NB4 (cell line): ENCODE results near the gene STK32C.

ENCODE experiments used
- DNase-seq: peaks from one replicate; pipeline ENCODE4 v3.0.0; 2010; ENCODE audit warnings: low read depth
- H3K4me3 ChIP-seq: one replicate; pipeline ENCODE4 v1.5.1; 2011; ENCODE audit warnings: mild to moderate bottlenecking, low read depth, low read length, moderate library complexity
- CTCF ChIP-seq: IDR thresholded peaks from one replicate; pipeline ENCODE4 v1.5.1; 2012; ENCODE audit warnings: low read depth, low read length
- MAX ChIP-seq: IDR thresholded peaks from 2 replicates; pipeline ENCODE4 v1.6.1; 2011; ENCODE audit warnings: low read depth, low read length
- MYC ChIP-seq: IDR thresholded peaks from 2 replicates; pipeline ENCODE4 v1.6.1; 2011; ENCODE audit warnings: low read depth, low read length
- POLR2A ChIP-seq: IDR thresholded peaks from 2 replicates; pipeline ENCODE4 v1.6.1; 2011; ENCODE audit warnings: mild to moderate bottlenecking; ENCODE audit not compliant: insufficient read length; ENCODE audit errors: extremely low read depth

The STK32C gene

GRCh38 chr10:132289439-132289838 is 18.3 kb downstream of the STK32C start:
- H3K4me3 ChIP-seq: no peak overlapping the region
- no peak for TF ChIP-seq MAX
- no peak for TF ChIP-seq POLR2A
- TF ChIP-seq MYC: no peak
- TF ChIP-seq CTCF: no peak
- DNase-seq: no peak

DNA sequence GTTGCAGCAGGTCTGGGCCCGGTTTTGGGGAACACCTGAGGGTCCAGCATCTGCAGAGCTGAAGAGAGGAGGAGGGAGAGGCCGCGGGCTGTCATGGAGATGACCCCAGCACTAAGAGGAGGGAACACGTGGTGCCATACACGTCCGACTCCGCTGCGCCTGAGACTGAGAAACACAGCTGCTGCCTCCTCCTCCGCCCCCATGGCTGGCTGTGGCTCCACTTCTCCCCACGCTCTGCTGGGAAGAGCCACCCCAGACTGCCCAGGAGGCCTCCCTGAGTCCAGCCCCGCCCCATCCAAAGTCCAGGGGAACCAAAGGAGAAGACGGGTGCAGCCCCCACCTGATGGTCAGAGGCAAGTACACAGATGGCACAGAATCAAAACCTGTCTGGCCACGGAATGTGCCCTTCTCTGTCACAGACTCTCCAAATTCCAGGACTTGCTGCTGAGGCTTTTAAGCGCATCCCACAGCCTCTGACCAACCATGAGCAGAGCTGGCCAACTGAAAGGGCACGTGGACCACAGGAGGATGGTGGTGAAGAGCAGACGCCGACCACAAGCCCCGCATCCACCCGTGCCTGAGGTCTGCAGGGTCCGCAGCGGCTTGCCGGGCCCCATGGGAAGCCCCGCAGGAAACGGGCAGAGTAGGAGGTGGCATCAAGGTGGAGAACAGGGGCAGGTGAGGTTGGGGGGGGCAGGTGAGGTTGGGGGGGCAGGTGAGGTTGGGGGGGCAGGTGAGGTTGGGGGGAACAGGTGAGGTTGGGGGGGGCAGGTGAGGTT is 24.0 kb downstream of the STK32C start:
- TF ChIP-seq CTCF: no peak
- no peak for TF ChIP-seq MYC
- no peak for DNase-seq
- no peak overlapping the region for H3K4me3 ChIP-seq

- DNase-seq: no peak
- H3K4me3 ChIP-seq: no peak overlapping the region
- TF ChIP-seq POLR2A (no peak), MAX (no peak), MYC (no peak), CTCF (no peak)
These were observed 24.8 kb downstream of the STK32C start for GRCh38 chr10:132282667-132283603.

DNA sequence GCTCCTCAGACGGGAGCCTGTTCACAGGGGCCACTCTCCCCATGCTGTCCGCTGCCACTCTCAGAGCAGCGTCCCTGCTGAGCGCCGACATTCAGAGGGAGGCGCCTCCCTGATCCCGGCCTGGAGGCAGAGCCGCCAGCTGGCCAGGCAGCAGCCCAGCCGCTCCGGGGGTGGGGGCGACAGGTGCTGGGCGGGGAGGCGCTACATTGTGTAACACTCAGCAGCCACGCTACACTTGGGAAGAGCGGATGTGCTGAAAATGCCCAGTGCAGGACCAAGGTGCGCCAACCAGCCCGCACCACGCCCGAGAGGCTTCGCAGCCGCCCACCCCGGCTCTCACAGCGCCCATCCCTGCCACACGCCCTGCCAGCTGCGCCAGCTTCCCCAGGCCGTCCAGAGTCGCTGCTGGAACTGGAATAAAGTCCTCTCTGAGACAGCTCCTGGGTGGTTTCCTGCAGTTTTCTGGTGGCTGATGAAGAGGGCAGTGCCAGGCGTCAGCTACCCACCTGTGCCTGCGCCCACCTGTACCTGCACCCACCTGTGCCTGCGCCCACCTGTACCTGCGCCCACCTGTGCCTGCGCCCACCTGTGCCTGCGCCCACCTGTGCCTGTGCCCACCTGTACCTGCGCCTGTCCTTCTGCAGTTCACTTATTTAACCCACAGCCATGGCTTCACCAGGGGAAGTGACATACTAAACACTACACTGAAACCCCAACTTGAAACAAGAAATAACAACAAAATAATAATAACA is 25.7 kb downstream of the STK32C start:
- DNase-seq: no peak

More for the DNA sequence above, 25.7 kb downstream of the STK32C start:
- no peak overlapping the region for H3K4me3 ChIP-seq
- TF ChIP-seq MAX: no peak
- no peak for TF ChIP-seq CTCF
- TF ChIP-seq MYC: no peak
- no peak for TF ChIP-seq POLR2A
